ENCODE data around the gene P2RX4.

DNA sequence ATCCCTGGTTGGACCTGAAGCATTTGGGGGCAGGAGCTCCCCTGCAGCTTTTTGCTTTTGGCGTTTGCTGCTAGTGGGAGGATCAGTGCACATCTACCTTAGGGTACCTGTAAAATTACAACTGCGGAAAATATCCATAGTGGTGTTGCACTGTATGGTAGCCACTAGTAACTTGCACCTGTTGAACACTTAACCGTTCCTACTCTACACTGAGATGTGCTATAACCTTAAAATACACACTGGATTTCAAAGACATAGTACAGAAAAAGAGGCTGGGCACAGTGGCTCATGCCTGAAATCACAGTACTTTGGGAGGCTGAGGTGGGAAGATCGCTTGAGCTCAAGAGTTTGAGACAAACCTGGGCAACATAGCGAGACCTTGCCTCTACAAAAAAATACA is 2.9 kb downstream of the P2RX4 start:
- TF ChIP-seq POLR2A (IDR thresholded peaks at IDR 0.05) = no peak
- TF ChIP-seq, protein P1, sequence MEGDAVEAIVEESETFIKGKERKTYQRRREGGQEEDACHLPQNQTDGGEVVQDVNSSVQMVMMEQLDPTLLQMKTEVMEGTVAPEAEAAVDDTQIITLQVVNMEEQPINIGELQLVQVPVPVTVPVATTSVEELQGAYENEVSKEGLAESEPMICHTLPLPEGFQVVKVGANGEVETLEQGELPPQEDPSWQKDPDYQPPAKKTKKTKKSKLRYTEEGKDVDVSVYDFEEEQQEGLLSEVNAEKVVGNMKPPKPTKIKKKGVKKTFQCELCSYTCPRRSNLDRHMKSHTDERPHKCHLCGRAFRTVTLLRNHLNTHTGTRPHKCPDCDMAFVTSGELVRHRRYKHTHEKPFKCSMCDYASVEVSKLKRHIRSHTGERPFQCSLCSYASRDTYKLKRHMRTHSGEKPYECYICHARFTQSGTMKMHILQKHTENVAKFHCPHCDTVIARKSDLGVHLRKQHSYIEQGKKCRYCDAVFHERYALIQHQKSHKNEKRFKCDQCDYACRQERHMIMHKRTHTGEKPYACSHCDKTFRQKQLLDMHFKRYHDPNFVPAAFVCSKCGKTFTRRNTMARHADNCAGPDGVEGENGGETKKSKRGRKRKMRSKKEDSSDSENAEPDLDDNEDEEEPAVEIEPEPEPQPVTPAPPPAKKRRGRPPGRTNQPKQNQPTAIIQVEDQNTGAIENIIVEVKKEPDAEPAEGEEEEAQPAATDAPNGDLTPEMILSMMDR (IDR thresholded peaks at IDR 0.05) = no peak
- no peak for TF ChIP-seq POLR2AphosphoS5 (IDR thresholded peaks at IDR 0.05)
